HG02759 (cell line): ENCODE results near the gene TBX6.

Source experiments
- ATAC-seq: cut with Tn5 transposase; IDR thresholded peaks from one replicate; pipeline ENCODE4 v1.9.1; 2021; ENCODE audit warnings: mild to moderate bottlenecking, moderate library complexity; ENCODE audit not compliant: unreplicated experiment

TBX6 gene

DNA sequence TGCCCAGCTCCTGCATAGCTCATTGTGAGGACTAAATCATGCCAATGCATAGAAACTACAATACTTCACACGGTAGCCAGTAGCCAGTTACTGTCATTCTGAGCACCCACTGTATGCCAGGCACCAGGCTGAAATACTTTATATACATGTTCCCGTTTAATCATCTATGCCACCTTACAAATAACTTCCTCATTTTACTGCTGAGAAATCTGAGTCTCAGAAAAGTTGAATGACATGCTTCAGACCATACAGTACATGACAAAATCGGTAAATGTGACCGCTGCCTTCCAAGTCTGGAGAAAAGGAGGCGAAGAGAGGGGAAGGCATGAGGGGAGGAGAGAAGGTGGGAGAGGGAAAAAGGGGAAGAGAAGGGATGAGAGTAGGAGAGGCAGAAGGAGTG, 51.5 kb downstream of the TBX6 start:
- no peak for ATAC-seq
